ENCODE measurements around the gene SPOCK1. TPM values are rescaled to one million over a fixed set of nuclear protein-coding genes. Genes with fewer than 3 reads are reported as not detected.

Gene SPOCK1
- total and polyA plus RNA-seq, 2 experiments from 2014 or later: 5.6 to 10.1 TPM

- DNase-seq (ENCODE audit: low spot score): no peak
- Histone ChIP-seq H3K27me3 (peaks cover 4% of the 10 kb centered on the region), H4K20me1 (ENCODE audit: insufficient read depth, poor library complexity, severe bottlenecking) (no peaks in the 10 kb centered on the region), H2AFZ (no peak overlapping the region), H3K4me2 (no peak overlapping the region), H3K9me2 (replicated peaks; ENCODE audit: insufficient read depth) (no peaks in the 10 kb centered on the region), H3K27ac (no peak overlapping the region), H3K4me3 (no peak overlapping the region), H3K36me3 (replicated peaks; ENCODE audit: insufficient read depth, low read depth) (no peaks in the 10 kb centered on the region), H3K4me1 (ENCODE audit: insufficient read depth) (no peaks in the 10 kb centered on the region), H3K79me2 (no peaks in the 10 kb centered on the region), H3K9me3 (ENCODE audit: low read depth) (no peaks in the 10 kb centered on the region)
- TF ChIP-seq EZH2phosphoT487 (IDR thresholded peaks at IDR 0.05; ENCODE audit: low read depth, severe bottlenecking, unreplicated experiment) (no peak), EZH2 (IDR thresholded peaks at IDR 0.05; ENCODE audit: borderline replicate concordance) (no peak), CTCF (IDR thresholded peaks at IDR 0.05; ENCODE audit: poor library complexity) (no peak)
- WGBS (ENCODE audit: low lambda C conversion rate, missing lambda C conversion rate): 95% methylated on average over 9 of the region's 9 CpGs
These were observed 170.7 kb downstream of the SPOCK1 start for GRCh38 chr5:137328463-137328862.

- DNase-seq (ENCODE audit: low spot score): no peak
- H3K79me2 ChIP-seq: no peaks in the 10 kb centered on the region
- H2AFZ ChIP-seq: no peak overlapping the region
- H4K20me1 ChIP-seq (ENCODE audit: insufficient read depth, poor library complexity, severe bottlenecking): no peaks in the 10 kb centered on the region
- WGBS (ENCODE audit: low lambda C conversion rate, missing lambda C conversion rate): 81% methylated on average over 4 of the region's 4 CpGs
- H3K4me2 ChIP-seq: no peak overlapping the region
- H3K27me3 ChIP-seq: peaks cover 4% of the 10 kb centered on the region
- H3K9me3 ChIP-seq (ENCODE audit: low read depth): no peaks in the 10 kb centered on the region
- no peak overlapping the region for H3K4me3 ChIP-seq
- H3K27ac ChIP-seq: no peak overlapping the region
- H3K9me2 ChIP-seq (replicated peaks; ENCODE audit: insufficient read depth): no peaks in the 10 kb centered on the region
- TF ChIP-seq CTCF (IDR thresholded peaks at IDR 0.05; ENCODE audit: poor library complexity) (no peak), EZH2 (IDR thresholded peaks at IDR 0.05; ENCODE audit: borderline replicate concordance) (no peak), EZH2phosphoT487 (IDR thresholded peaks at IDR 0.05; ENCODE audit: low read depth, severe bottlenecking, unreplicated experiment) (no peak)
- no peaks in the 10 kb centered on the region for H3K4me1 ChIP-seq (ENCODE audit: insufficient read depth)
- H3K36me3 ChIP-seq (replicated peaks; ENCODE audit: insufficient read depth, low read depth): no peaks in the 10 kb centered on the region
These were observed 173.4 kb downstream of the SPOCK1 start for GRCh38 chr5:137325721-137326120.

- Histone ChIP-seq H3K4me1 (ENCODE audit: insufficient read depth) (no peaks in the 10 kb centered on the region), H3K27me3 (peaks cover 9% of the 10 kb centered on the region), H3K79me2 (no peaks in the 10 kb centered on the region), H3K9me3 (ENCODE audit: low read depth) (no peaks in the 10 kb centered on the region), H2AFZ (no peak overlapping the region), H3K4me3 (no peak overlapping the region), H3K9me2 (replicated peaks; ENCODE audit: insufficient read depth) (no peaks in the 10 kb centered on the region), H4K20me1 (ENCODE audit: insufficient read depth, poor library complexity, severe bottlenecking) (no peaks in the 10 kb centered on the region), H3K36me3 (replicated peaks; ENCODE audit: insufficient read depth, low read depth) (no peaks in the 10 kb centered on the region), H3K27ac (no peak overlapping the region), H3K4me2 (no peak overlapping the region)
- WGBS (ENCODE audit: low lambda C conversion rate, missing lambda C conversion rate): 2% methylated on average over 3 of the region's 3 CpGs
- DNase-seq (ENCODE audit: low spot score): peak; percentile 71
- TF ChIP-seq EZH2phosphoT487 (IDR thresholded peaks at IDR 0.05; ENCODE audit: low read depth, severe bottlenecking, unreplicated experiment) (no peak), EZH2 (IDR thresholded peaks at IDR 0.05; ENCODE audit: borderline replicate concordance) (no peak), CTCF (IDR thresholded peaks at IDR 0.05; ENCODE audit: poor library complexity) (peak; percentile 75)
These were observed 178.8 kb downstream of the SPOCK1 start for GRCh38 chr5:137320056-137321045.

All from hepatocyte (in vitro differentiated cells).